Neuronal stem cell (in vitro differentiated cells): ENCODE measurements around the gene ARR3.
"Not testable (repeated sequence)": the region's sequence is repeated elsewhere in the genome, so short reads cannot be mapped to it uniquely, and the experiment has no call there.

Experiments
- DNase-seq: peaks from one replicate; pipeline ENCODE4 v3.0.0-alpha.2; 2013; ENCODE audit warnings: low spot score
- H2AFZ ChIP-seq: one replicate; pipeline ENCODE4 v1.6.1; 2013; ENCODE audit warnings: mild to moderate bottlenecking, low read length, inconsistent platforms
- H2AK5ac ChIP-seq: 2 replicates; pipeline ENCODE4 v1.6.1; 2013; ENCODE audit warnings: low read depth, mild to moderate bottlenecking, inconsistent platforms, low read length, moderate library complexity, mixed read lengths
- H2BK120ac ChIP-seq: 2 replicates; pipeline ENCODE4 v1.6.1; 2013; ENCODE audit warnings: low read depth, mild to moderate bottlenecking, inconsistent platforms, low read length, moderate library complexity, mixed read lengths
- H2BK12ac ChIP-seq: one replicate; pipeline ENCODE4 v1.6.1; 2013; ENCODE audit warnings: low read length, inconsistent platforms
- H2BK15ac ChIP-seq: 2 replicates; pipeline ENCODE4 v1.6.1; 2013; ENCODE audit warnings: mild to moderate bottlenecking, low read length, inconsistent platforms, mixed read lengths
- H2BK5ac ChIP-seq: one replicate; pipeline ENCODE4 v1.6.1; 2013; ENCODE audit warnings: inconsistent platforms, mild to moderate bottlenecking, low read length, moderate library complexity
- H3K14ac ChIP-seq: one replicate; pipeline ENCODE4 v1.6.1; 2013; ENCODE audit warnings: low read length, inconsistent platforms
- H3K18ac ChIP-seq: 2 replicates; pipeline ENCODE4 v1.6.1; 2013; ENCODE audit warnings: low read length, inconsistent platforms
- H3K23ac ChIP-seq: 2 replicates; pipeline ENCODE4 v1.6.1; 2013; ENCODE audit warnings: low read depth, mild to moderate bottlenecking, mixed read lengths, low read length, inconsistent platforms; ENCODE audit not compliant: poor library complexity
- H3K27ac ChIP-seq: replicated peaks from 3 replicates; pipeline ENCODE4 v1.5.1; 2013; ENCODE audit warnings: low read length, inconsistent platforms
- H3K27me3 ChIP-seq, 3 experiments: 2 replicates each; pipeline ENCODE4 v1.6.1; 2013; ENCODE audit warnings: low read length in 3 of 3, mild to moderate bottlenecking in 2 of 3, inconsistent platforms in 1 of 3, low read depth in 1 of 3, mixed read lengths in 1 of 3, moderate library complexity in 1 of 3; ENCODE audit not compliant: control insufficient read depth in 3 of 3, insufficient read depth in 3 of 3
- H3K36me3 ChIP-seq, 2 donors: replicated peaks in 1 of 2; 2 replicates each; pipeline ENCODE4 v1.6.1; 2013; ENCODE audit warnings: low read length in 2 of 2; ENCODE audit not compliant: control insufficient read depth in 2 of 2, insufficient read depth in 2 of 2
- H3K4ac ChIP-seq: 2 replicates; pipeline ENCODE4 v1.6.1; 2013; ENCODE audit warnings: inconsistent platforms, mild to moderate bottlenecking, low read length, moderate library complexity
- H3K4me1 ChIP-seq, 2 donors: 1 replicate in 1 of 2; 2 replicates in 1 of 2; pipeline ENCODE4 v1.6.1; 2013; ENCODE audit warnings: low read length in 2 of 2, low read depth in 1 of 2; ENCODE audit not compliant: control insufficient read depth in 2 of 2, insufficient read depth in 1 of 2
- H3K4me2 ChIP-seq: one replicate; pipeline ENCODE4 v1.6.1; 2013; ENCODE audit warnings: mild to moderate bottlenecking, low read length, inconsistent platforms; ENCODE audit not compliant: insufficient read depth, poor library complexity, severe bottlenecking
- H3K4me3 ChIP-seq, 2 donors: 2 replicates each; pipeline ENCODE4 v1.5.1; 2013; ENCODE audit warnings: low read length in 2 of 2, mild to moderate bottlenecking in 2 of 2, inconsistent platforms in 1 of 2, moderate library complexity in 1 of 2
- H3K79me1 ChIP-seq: one replicate; pipeline ENCODE4 v1.6.1; 2013; ENCODE audit warnings: low read depth, mild to moderate bottlenecking, inconsistent platforms, low read length, moderate library complexity
- H3K9ac ChIP-seq: one replicate; pipeline ENCODE4 v1.6.1; 2013; ENCODE audit warnings: mild to moderate bottlenecking, low read depth, low read length, inconsistent platforms; ENCODE audit not compliant: poor library complexity
- H3K9me3 ChIP-seq, 2 donors: replicated peaks in 1 of 2; 2 replicates each; pipeline versions ENCODE3 to v1.6.1; 2013; ENCODE audit warnings: low read length in 2 of 2, mild to moderate bottlenecking in 2 of 2, inconsistent platforms in 1 of 2, low read depth in 1 of 2, mixed read lengths in 1 of 2, moderate library complexity in 1 of 2; ENCODE audit not compliant: control insufficient read depth in 2 of 2, insufficient read depth in 1 of 2
- H4K8ac ChIP-seq: one replicate; pipeline ENCODE4 v1.6.1; 2013; ENCODE audit warnings: low read depth, mild to moderate bottlenecking, inconsistent platforms, low read length, moderate library complexity
- H4K91ac ChIP-seq: one replicate; pipeline ENCODE4 v1.6.1; 2013; ENCODE audit warnings: low read length, low read depth, mild to moderate bottlenecking, inconsistent platforms; ENCODE audit not compliant: poor library complexity
- WGBS, 2 donors: extraction: QIAGEN DNeasy Blood & Tissue Kit; methylation state at CpG; one replicate each; pipeline ENCODE4 v1.1.7; 2013; ENCODE audit warnings: missing lambda C conversion rate in 2 of 2, mixed read lengths in 1 of 2; ENCODE audit not compliant: insufficient read length in 2 of 2, insufficient replicate concordance in 1 of 2; ENCODE audit errors: extremely low coverage in 2 of 2; 5-methylcytosine and 5-hydroxymethylcytosine counted together

Gene ARR3

GRCh38 chrX:70301716-70302115, 33.6 kb downstream of the ARR3 start:
- Histone ChIP-seq H3K14ac (no peak overlapping the region), H3K79me1 (no peaks in the 10 kb centered on the region), H3K23ac (no peak overlapping the region), H2AK5ac (no peak overlapping the region), H4K8ac (no peak overlapping the region), H3K9ac (no peak overlapping the region), H3K9me3 (no peaks in the 10 kb centered on the region), H3K27me3 (no peaks in the 10 kb centered on the region), H2AFZ (no peak overlapping the region), H2BK120ac (no peak overlapping the region), H3K4me2 (no peak overlapping the region), H4K91ac (no peak overlapping the region), H3K4me1 (no peaks in the 10 kb centered on the region), H2BK12ac (no peak overlapping the region), H2BK15ac (no peak overlapping the region), H2BK5ac (no peak overlapping the region), H3K18ac (no peak overlapping the region), H3K27ac (no peak overlapping the region), H3K4ac (no peak overlapping the region), H3K4me3 (no peak overlapping the region), H3K36me3 (peaks cover 3 to 85% of the 10 kb centered on the region in 2 donors)
- DNase-seq, result no peak
- no CpG with 5 or more reads among the region's 3 CpGs for WGBS, 2 donors

GRCh38 chrX:70313503-70313902, 45.4 kb downstream of the ARR3 start:
- Histone ChIP-seq H3K36me3 (peaks cover 0 to 44% of the 10 kb centered on the region in 2 donors), H3K27ac (no peak overlapping the region), H3K4ac (no peak overlapping the region), H3K79me1 (no peaks in the 10 kb centered on the region), H2AK5ac (no peak overlapping the region), H2BK15ac (no peak overlapping the region), H2BK120ac (no peak overlapping the region), H3K9ac (no peak overlapping the region), H3K9me3 (peaks cover 0 to 8% of the 10 kb centered on the region in 2 donors), H3K27me3 (no peaks in the 10 kb centered on the region), H2AFZ (no peak overlapping the region), H3K4me1 (no peaks in the 10 kb centered on the region), H3K14ac (no peak overlapping the region), H4K91ac (no peak overlapping the region), H2BK12ac (no peak overlapping the region), H3K18ac (no peak overlapping the region), H2BK5ac (no peak overlapping the region), H3K4me3 (no peak overlapping the region), H4K8ac (no peak overlapping the region), H3K23ac (no peak overlapping the region), H3K4me2 (no peak overlapping the region)
- WGBS, 2 donors, result no CpG with 5 or more reads among the region's 1 CpG
- no peak for DNase-seq

DNA sequence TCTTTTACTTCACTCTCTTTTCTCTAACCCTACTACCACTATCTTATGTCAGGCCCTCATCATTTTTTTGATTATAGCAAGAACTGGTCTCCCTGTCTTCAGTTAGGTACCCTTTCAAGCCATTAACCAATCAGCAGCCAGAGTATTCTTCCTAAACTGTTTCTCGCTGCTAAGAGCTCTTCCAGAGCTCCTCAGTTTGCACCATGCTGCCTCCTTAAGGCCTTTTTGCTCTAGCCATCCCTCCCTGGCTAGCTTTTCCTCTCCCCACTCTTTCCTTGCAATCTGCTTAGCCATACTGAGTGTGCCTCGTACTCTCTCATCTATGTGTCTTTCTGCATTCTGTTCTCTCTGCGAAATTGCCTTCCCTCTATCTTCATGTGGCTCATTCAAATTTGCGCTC, 54.6 kb downstream of the ARR3 start:
- H2BK12ac ChIP-seq, result no peak overlapping the region
- H2AK5ac ChIP-seq, result no peak overlapping the region
- no peaks in the 10 kb centered on the region for H3K9me3 ChIP-seq
- peaks cover 0 to 31% of the 10 kb centered on the region in 2 donors for H3K36me3 ChIP-seq
- no CpG with 5 or more reads among the region's 4 CpGs for WGBS, 2 donors
- no peak overlapping the region for H3K27ac ChIP-seq
- no peak overlapping the region for H2BK5ac ChIP-seq
- H4K91ac ChIP-seq, result no peak overlapping the region
- no peak overlapping the region for H3K4ac ChIP-seq
- H2BK120ac ChIP-seq, result no peak overlapping the region
- no peak overlapping the region for H3K14ac ChIP-seq
- no peak overlapping the region for H3K18ac ChIP-seq
- no peaks in the 10 kb centered on the region for H3K27me3 ChIP-seq
- peaks cover 2% of the 10 kb centered on the region for H3K79me1 ChIP-seq
- H3K4me3 ChIP-seq, result no peak overlapping the region
- H4K8ac ChIP-seq, result no peak overlapping the region
- DNase-seq, result no peak
- no peak overlapping the region for H3K23ac ChIP-seq
- no peak overlapping the region for H3K4me2 ChIP-seq
- H2AFZ ChIP-seq, result no peak overlapping the region
- no peak overlapping the region for H3K9ac ChIP-seq
- H3K4me1 ChIP-seq, result no peaks in the 10 kb centered on the region
- H2BK15ac ChIP-seq, result no peak overlapping the region

GRCh38 chrX:70323628-70324027, 55.5 kb downstream of the ARR3 start:
- H3K4me2 ChIP-seq, H3K4me3 ChIP-seq, H2BK120ac ChIP-seq, H3K9me3 ChIP-seq, H3K4me1 ChIP-seq, H4K91ac ChIP-seq, H3K23ac ChIP-seq, H2BK5ac ChIP-seq, H2AFZ ChIP-seq, H3K14ac ChIP-seq, H2BK15ac ChIP-seq, H4K8ac ChIP-seq, H3K27me3 ChIP-seq, H2BK12ac ChIP-seq, H3K79me1 ChIP-seq, H3K9ac ChIP-seq, H3K18ac ChIP-seq, H2AK5ac ChIP-seq, H3K27ac ChIP-seq, DNase-seq, H3K4ac ChIP-seq: not testable (repeated sequence)
- H3K36me3 ChIP-seq, result peaks cover 0 to 36% of the 10 kb centered on the region in 2 donors
- no CpG with 5 or more reads among the region's 6 CpGs for WGBS, 2 donors
